PFSK-1 (cell line): ENCODE results near the gene FBXO48.

ENCODE experiments used
- POLR2AphosphoS5 ChIP-seq: IDR thresholded peaks from 2 replicates; pipeline ENCODE4 v1.6.1; 2012; ENCODE audit warnings: low read depth, mild to moderate bottlenecking, control low read depth, low read length, moderate library complexity
- SIN3A ChIP-seq: IDR thresholded peaks from 2 replicates; pipeline ENCODE4 v1.6.1; 2012; ENCODE audit warnings: mild to moderate bottlenecking, low read length, moderate library complexity, borderline replicate concordance; ENCODE audit not compliant: insufficient read depth
- TAF1 ChIP-seq: IDR thresholded peaks from 2 replicates; pipeline ENCODE4 v1.6.1; 2012; ENCODE audit warnings: low read length, control low read depth, borderline replicate concordance; ENCODE audit not compliant: insufficient read depth
- TF ChIP-seq, protein P1 (sequence below), 2 experiments: IDR thresholded peaks; 2 replicates each; pipeline versions ENCODE4 v1.6.1 to v1.8.0; 2011 to 2012; ENCODE audit warnings: low read depth in 2 of 2, low read length in 2 of 2, control low read depth in 1 of 2, inconsistent platforms in 1 of 2, mild to moderate bottlenecking in 1 of 2, moderate library complexity in 1 of 2; ENCODE audit not compliant: insufficient read depth in 1 of 2

DNA sequence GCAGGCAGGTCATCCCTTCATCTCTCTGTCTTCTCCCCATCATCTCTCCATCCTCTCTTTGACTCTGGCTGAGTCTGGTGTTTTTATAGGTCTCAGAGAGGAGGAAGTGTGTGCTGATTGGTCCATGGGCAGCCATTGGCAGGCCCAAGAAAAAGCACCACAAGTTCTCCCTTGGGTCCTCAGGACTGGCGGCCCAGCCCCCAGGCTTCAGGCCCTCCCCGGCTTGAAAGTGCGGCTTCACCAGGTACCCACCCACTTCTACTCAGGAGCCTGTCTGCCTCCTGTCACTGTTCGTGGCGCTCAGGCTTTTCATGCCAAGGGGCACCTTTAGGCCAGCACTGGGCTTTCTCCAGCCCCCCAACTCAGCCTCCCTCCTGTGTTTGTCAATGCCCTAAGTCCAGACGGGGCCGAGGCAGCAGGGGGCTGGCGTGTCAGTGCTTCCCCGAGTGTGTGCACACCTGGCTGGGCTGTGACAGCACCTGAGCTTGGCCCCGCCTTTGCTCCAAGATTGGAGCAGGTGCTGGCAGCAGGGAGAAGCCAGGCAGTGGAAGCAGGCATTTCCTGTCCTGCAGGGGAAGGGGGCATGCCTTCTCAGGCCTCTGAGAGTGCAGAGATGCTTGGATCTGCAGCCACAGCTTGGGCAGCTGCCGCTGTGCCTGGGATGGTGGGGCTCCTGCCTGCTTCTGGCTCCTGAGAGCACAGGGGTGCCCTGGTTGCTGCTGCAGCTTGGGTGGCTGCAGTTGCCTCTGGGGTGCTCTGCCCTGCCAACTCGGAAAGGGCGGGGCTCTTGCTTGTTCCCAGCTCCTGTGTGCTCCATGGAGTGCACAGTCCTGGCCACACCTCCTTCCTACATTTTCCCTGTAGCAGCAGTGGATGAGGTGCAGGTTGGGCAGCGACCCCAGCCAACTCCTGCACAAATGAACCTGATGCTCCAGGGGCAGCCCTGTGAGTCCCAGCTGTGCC lies 34.1 kb downstream of the FBXO48 start:
- TF ChIP-seq SIN3A (no peak), POLR2AphosphoS5 (no peak), TAF1 (no peak)
- TF ChIP-seq, protein P1, sequence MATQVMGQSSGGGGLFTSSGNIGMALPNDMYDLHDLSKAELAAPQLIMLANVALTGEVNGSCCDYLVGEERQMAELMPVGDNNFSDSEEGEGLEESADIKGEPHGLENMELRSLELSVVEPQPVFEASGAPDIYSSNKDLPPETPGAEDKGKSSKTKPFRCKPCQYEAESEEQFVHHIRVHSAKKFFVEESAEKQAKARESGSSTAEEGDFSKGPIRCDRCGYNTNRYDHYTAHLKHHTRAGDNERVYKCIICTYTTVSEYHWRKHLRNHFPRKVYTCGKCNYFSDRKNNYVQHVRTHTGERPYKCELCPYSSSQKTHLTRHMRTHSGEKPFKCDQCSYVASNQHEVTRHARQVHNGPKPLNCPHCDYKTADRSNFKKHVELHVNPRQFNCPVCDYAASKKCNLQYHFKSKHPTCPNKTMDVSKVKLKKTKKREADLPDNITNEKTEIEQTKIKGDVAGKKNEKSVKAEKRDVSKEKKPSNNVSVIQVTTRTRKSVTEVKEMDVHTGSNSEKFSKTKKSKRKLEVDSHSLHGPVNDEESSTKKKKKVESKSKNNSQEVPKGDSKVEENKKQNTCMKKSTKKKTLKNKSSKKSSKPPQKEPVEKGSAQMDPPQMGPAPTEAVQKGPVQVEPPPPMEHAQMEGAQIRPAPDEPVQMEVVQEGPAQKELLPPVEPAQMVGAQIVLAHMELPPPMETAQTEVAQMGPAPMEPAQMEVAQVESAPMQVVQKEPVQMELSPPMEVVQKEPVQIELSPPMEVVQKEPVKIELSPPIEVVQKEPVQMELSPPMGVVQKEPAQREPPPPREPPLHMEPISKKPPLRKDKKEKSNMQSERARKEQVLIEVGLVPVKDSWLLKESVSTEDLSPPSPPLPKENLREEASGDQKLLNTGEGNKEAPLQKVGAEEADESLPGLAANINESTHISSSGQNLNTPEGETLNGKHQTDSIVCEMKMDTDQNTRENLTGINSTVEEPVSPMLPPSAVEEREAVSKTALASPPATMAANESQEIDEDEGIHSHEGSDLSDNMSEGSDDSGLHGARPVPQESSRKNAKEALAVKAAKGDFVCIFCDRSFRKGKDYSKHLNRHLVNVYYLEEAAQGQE (IDR thresholded peaks at IDR 0.05; ENCODE audit: insufficient read depth in 1 of 2, low read depth in 2 of 2, low read length in 2 of 2): no peak
